ENCODE results near the gene LRRC3. TPM values are rescaled to one million over a fixed set of nuclear protein-coding genes. Genes with fewer than 3 reads are reported as not detected.

Gene LRRC3
- total RNA-seq, 4 donors from 2014 or later: 0.78 to 0.92 (median 0.85) TPM

DNA sequence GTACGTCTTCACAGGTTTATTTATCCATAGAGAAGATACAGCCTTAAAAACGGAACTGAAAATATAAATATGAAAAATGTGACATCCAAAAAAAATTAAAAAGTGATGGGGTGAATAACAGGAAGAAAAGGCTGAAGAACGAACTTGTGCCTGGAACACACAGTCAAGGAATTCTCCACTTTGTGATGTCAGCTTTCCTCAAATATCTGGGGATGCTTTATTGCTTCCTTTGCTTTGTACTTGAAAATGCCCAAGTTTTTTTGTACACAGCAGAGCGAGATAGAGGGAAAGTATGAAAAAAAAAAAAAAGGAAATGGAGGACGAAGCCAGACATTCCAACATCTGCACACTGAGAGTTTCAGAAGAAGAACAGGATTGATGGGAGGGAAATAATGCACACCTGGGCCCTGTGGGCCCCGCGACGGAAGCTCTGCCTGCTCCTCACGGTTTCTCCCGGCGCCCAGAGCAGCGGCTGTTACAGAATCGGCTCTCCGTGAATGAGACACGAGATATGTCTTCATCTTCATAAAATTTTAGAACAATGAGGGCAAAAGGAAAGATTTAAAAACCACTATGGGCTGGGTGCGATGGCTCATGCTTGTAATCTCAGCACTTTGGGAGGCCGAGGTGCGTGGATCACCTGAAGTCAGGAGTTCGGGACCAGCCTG lies 10.0 kb upstream of the LRRC3 start:
- intact Hi-C loops (cut with DNase I): no loop called here
- Histone ChIP-seq H3K27me3 (no peaks in the 10 kb centered on the region), H3K9me3 (no peaks in the 10 kb centered on the region), H3K27ac (no peak overlapping the region), H3K4me1 (no peaks in the 10 kb centered on the region), H3K36me3 (no peaks in the 10 kb centered on the region), H3K4me3 (replicated peaks in 1 of 3) (no peak overlapping the region)
- TF ChIP-seq POLR2A (IDR thresholded peaks at IDR 0.05): no peak
- DNase-seq: no peak
- 81 to 83% methylated on average over 19 of the region's 19 CpGs for WGBS, 2 donors

DNA sequence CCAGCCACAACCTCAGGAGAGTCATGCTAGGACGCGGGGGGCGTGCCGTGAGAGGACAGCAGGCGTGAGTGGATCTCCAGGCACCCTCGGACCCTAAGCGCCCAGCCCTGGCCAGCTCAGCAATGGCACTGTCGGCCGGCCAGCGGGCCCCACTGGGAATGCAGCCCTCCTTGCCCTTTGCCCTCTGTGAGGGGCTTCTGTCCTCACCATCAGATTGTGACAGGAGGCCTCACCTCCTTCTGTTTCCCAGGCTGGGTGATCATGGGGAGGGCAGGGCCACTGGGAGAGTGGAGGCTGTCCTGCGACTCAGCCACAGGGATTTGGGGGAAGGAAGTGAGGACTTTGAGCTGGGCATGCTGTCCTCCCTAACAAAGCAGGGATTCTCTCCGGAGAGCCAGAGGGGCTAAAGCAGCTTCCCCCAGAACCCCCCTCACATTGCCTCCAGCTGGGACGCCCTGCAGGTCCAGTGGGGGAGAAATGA lies 6.6 kb upstream of the LRRC3 start:
- no peak for TF ChIP-seq POLR2A (IDR thresholded peaks at IDR 0.05)
- TF ChIP-seq, protein P1, sequence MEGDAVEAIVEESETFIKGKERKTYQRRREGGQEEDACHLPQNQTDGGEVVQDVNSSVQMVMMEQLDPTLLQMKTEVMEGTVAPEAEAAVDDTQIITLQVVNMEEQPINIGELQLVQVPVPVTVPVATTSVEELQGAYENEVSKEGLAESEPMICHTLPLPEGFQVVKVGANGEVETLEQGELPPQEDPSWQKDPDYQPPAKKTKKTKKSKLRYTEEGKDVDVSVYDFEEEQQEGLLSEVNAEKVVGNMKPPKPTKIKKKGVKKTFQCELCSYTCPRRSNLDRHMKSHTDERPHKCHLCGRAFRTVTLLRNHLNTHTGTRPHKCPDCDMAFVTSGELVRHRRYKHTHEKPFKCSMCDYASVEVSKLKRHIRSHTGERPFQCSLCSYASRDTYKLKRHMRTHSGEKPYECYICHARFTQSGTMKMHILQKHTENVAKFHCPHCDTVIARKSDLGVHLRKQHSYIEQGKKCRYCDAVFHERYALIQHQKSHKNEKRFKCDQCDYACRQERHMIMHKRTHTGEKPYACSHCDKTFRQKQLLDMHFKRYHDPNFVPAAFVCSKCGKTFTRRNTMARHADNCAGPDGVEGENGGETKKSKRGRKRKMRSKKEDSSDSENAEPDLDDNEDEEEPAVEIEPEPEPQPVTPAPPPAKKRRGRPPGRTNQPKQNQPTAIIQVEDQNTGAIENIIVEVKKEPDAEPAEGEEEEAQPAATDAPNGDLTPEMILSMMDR (IDR thresholded peaks at IDR 0.05): no peak
- no peak overlapping the region for H3K27ac ChIP-seq
- no peaks in the 10 kb centered on the region for H3K4me1 ChIP-seq
- H3K36me3 ChIP-seq: no peaks in the 10 kb centered on the region
- H3K9me3 ChIP-seq: no peaks in the 10 kb centered on the region
- no peak for DNase-seq
- 61 to 70% methylated on average over 8 of the region's 13 CpGs for WGBS, 2 donors
- no peaks in the 10 kb centered on the region for H3K27me3 ChIP-seq
- intact Hi-C loops (cut with DNase I): no loop called here
- H3K4me3 ChIP-seq (replicated peaks in 1 of 3): no peak overlapping the region

- Histone ChIP-seq H3K27me3 (no peaks in the 10 kb centered on the region), H3K36me3 (no peaks in the 10 kb centered on the region), H3K4me1 (no peaks in the 10 kb centered on the region), H3K4me3 (replicated peaks in 1 of 3) (no peak overlapping the region), H3K9me3 (no peaks in the 10 kb centered on the region), H3K27ac (no peak overlapping the region)
- intact Hi-C loops (cut with DNase I): no loop called here
- WGBS, 2 donors: 60% methylated on average over 17 to 20 of the region's 28 CpGs
- DNase-seq: no peak
- TF ChIP-seq, protein P1 (IDR thresholded peaks at IDR 0.05): no peak
- no peak for TF ChIP-seq POLR2A (IDR thresholded peaks at IDR 0.05)
Measured at GRCh38 chr21:44449473-44450363, 5.6 kb upstream of the LRRC3 start.

GRCh38 chr21:44450402-44450801 lies 4.9 kb upstream of the LRRC3 start:
- Histone ChIP-seq H3K27me3 (no peaks in the 10 kb centered on the region), H3K36me3 (no peaks in the 10 kb centered on the region), H3K4me3 (replicated peaks in 1 of 3) (no peak overlapping the region), H3K27ac (no peak overlapping the region), H3K9me3 (no peaks in the 10 kb centered on the region), H3K4me1 (peaks cover 0 to 2% of the 10 kb centered on the region in 2 donors)
- intact Hi-C loops (cut with DNase I): no loop called here
- DNase-seq: no peak
- 63 to 75% methylated on average over 1 to 10 of the region's 14 CpGs for WGBS, 2 donors
- no peak for TF ChIP-seq POLR2A (IDR thresholded peaks at IDR 0.05)
- TF ChIP-seq, protein P1 (IDR thresholded peaks at IDR 0.05): no peak

GRCh38 chr21:44450999-44451398 lies 4.3 kb upstream of the LRRC3 start:
- peaks cover 0 to 5% of the 10 kb centered on the region in 2 donors for H3K4me1 ChIP-seq
- no peaks in the 10 kb centered on the region for H3K9me3 ChIP-seq
- no peaks in the 10 kb centered on the region for H3K36me3 ChIP-seq
- 80 to 87% methylated on average over 14 of the region's 14 CpGs for WGBS, 2 donors
- TF ChIP-seq POLR2A (IDR thresholded peaks at IDR 0.05): no peak
- TF ChIP-seq, protein P1 (IDR thresholded peaks at IDR 0.05): no peak
- no peak for DNase-seq
- H3K4me3 ChIP-seq (replicated peaks in 1 of 3): no peak overlapping the region
- no peak overlapping the region for H3K27ac ChIP-seq
- intact Hi-C loops (cut with DNase I): no loop called here
- H3K27me3 ChIP-seq: no peaks in the 10 kb centered on the region
